ENCODE data around the gene CSTF3. TPM values are rescaled to one million over a fixed set of nuclear protein-coding genes. Genes with fewer than 3 reads are reported as not detected.
A peak's percentile ranks its signal among the peaks of the same experiment; 100 is the strongest.
"Not testable (repeated sequence)": the region's sequence is repeated elsewhere in the genome, so short reads cannot be mapped to it uniquely, and the experiment has no call there.

Gene CSTF3
- total RNA-seq, 2 donors from 2014 or later = 15.2 to 21.3 TPM

GRCh38 chr11:33057284-33057683 lies 104.0 kb downstream of the CSTF3 start:
- DNase-seq (no peak), ATAC-seq (no peak)
- intact Hi-C loops (cut with DNase I, micrococcal nuclease) = no loop called here

GRCh38 chr11:33055375-33055774 lies 105.9 kb downstream of the CSTF3 start:
- no peak for ATAC-seq
- intact Hi-C loops (cut with DNase I, micrococcal nuclease) = no loop called here

DNA sequence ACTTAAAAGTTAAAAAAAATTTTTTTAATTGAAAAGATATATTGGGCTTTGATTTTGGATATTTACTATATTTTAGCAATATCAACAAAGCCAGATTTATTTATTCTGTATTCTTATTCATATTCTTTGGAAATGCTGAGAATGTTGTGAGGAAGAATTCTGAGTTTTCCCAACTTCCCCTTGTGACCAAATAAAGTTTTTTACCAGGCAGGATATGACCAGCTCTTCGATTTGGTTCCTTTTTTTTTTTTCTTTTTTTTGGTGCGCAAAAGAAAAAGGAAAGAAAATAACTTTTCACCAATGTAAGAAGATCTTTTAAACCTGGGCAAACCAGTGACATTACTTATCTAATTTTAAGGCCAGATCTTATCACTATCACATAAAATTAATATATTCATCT lies 109.0 kb downstream of the CSTF3 start:
- intact Hi-C loops (cut with DNase I, micrococcal nuclease) = no loop called here
- ATAC-seq = no peak
- DNase-seq = no peak

More at GRCh38 chr11:33055375-33055774, 105.9 kb downstream of the CSTF3 start:
- no peak for DNase-seq

DNA sequence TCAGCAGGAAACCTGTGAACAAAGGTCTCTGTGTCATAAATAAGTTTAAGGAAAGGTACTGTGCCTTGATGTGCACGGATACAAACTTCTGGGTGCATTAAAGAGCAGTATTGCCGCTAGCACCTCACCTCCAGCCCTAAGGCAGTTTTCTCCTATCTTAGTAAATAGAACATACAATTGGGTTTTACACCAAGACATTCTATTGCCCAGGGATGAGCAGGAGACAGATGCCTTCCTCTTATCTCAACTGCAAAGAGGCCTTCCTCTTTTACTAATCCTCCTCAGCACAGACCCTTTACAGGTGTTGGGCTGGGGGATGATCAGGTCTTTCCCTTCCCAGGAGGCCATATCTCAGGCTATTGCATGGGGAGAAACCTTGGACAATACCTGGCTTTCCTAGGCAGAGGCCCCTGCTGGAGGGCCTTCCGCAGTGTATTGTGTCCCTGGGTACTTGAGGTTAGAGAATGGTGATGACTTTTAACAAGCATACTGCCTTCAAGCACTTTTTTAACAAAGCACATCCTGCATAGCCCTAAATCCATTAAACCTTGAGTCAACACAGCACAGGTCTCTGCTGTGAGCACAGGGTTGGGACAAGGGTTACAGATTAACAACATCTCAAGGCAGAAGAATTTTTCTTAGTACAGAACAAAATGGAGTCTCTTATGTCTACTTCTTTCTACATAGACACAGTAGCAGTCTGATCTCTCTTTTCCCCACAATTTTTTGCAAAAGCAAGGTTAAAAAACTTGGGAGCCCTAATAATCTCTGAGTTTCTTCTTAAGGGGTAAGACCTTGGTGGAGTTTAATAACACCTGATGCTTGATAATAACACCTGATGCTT lies 111.5 kb downstream of the CSTF3 start:
- ATAC-seq = peak; percentile 61
- intact Hi-C loops (cut with DNase I, micrococcal nuclease) = not testable (repeated sequence)

DNA sequence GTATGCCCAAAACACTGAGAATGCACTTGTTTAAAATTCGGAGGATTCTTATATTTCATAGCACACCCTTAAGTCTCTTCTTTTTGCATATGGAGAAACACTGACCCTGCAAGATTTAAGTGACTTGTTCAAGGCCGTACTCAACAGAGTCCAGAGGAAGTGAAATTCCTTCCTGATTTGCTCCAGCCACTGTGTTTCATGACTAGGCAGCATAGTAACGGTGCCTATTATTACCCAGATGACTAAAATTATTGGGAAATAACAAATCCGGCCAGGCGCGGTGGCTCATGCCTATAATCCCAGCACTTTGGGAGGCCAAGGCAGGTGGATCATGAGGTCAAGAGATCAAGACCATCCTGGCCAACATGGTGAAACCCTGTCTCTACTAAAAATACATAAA lies 112.6 kb downstream of the CSTF3 start:
- intact Hi-C loops (cut with DNase I, micrococcal nuclease); DNase-seq: not testable (repeated sequence)
- ATAC-seq = peak; percentile 34

More for the DNA sequence above, 111.5 kb downstream of the CSTF3 start:
- not testable (repeated sequence) for DNase-seq

DNA sequence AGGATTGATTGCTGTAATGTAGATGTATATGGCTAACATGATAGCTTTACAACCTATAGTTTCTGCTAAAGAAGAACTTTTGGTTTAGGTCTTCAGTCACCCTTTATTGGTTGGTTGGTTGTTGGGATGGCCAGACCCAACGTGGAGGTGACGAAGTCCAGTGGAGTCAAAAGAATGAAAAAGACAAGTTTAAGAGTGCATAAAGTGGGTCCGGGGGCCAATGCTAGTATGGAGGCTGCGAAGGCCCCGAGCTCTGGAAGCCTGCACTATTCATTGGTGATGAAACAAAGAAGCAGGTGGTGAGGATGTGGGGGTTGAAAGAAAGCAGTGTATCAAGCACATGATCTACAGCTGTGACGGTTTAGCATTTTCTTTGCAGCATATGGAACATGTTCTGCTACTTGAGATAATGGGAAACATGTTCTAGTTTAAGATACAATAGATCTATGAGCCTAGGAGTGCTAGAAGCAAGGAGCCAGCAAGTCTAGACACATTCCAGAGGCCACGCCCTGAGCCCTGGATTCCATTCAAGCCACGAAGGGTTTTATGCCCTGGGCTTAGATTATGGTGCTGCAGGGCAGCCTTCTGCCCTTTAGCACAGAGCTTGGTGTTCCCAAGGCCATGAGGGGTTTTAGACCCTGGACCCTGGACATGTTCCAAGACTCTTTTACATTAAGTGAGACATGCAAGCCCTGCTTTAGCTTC lies 115.6 kb downstream of the CSTF3 start:
- peak; percentile 77 for DNase-seq
- intact Hi-C loops (cut with DNase I, micrococcal nuclease) = no loop called here
- ATAC-seq = peak; percentile 83

- no peak for DNase-seq
- intact Hi-C loops (cut with DNase I, micrococcal nuclease) = no loop called here
- no peak for ATAC-seq
Measured at GRCh38 chr11:33044285-33044756, 117.0 kb downstream of the CSTF3 start.

DNA sequence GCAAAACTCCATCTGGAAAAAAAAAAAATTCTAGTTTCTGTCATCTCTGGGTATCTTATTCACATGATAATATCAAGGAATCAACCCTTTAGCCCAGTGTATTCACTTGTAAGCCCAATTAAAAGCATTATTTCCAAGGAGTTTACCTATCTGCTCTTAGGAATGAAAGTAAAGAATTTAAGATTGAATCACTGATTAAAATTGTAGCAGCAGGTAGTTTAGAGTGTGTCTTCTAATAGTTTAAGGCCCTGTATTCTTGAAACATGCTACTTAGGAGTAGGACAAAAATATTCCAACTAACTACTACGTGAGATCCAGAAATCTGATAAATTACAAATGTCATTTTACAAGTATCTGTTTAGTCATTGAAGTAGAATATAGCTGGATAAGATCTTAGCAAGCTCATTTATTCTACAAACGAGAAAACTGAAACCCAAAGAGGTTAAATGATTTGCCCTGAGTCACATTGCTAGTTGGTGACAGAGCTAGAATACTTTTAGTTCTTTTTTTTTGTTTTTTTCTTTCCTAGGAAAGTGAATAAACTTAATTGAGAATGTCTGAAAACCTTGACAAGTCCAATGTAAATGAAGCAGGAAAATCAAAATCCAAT lies 118.0 kb downstream of the CSTF3 start:
- intact Hi-C loops (cut with DNase I, micrococcal nuclease) = no loop called here
- DNase-seq = no peak

DNA sequence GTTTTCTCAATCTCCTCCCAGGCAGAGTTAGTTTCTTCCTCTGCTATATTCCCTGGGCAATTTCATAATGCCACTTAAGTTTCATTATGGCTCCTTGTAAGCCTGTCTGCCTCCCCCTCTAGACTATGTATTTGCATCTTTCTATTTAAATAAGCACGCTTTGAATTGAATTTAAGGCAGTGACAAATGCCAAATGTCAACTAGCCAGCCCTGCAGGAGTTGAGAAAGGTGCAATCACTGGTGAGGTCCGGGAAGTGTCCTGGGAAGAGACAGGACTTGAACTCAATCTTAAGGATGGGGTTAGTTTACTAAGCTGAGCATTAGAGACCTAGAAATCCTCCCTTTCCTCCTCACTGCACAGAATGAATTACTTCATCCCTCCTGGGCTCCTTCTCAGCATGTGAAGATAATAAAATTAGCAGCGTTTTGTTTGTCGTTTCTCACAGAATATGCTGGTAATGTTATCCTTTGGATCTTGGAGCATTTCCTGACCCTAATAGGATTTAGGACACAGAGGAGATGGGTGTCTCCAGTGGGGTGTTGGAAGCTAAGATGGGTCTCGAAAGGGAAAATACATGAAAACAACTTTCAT lies 120.3 kb downstream of the CSTF3 start:
- DNase-seq = no peak
- intact Hi-C loops (cut with DNase I, micrococcal nuclease) = no loop called here
- ATAC-seq = no peak

More for the DNA sequence above, 118.0 kb downstream of the CSTF3 start:
- no peak for ATAC-seq

DNA sequence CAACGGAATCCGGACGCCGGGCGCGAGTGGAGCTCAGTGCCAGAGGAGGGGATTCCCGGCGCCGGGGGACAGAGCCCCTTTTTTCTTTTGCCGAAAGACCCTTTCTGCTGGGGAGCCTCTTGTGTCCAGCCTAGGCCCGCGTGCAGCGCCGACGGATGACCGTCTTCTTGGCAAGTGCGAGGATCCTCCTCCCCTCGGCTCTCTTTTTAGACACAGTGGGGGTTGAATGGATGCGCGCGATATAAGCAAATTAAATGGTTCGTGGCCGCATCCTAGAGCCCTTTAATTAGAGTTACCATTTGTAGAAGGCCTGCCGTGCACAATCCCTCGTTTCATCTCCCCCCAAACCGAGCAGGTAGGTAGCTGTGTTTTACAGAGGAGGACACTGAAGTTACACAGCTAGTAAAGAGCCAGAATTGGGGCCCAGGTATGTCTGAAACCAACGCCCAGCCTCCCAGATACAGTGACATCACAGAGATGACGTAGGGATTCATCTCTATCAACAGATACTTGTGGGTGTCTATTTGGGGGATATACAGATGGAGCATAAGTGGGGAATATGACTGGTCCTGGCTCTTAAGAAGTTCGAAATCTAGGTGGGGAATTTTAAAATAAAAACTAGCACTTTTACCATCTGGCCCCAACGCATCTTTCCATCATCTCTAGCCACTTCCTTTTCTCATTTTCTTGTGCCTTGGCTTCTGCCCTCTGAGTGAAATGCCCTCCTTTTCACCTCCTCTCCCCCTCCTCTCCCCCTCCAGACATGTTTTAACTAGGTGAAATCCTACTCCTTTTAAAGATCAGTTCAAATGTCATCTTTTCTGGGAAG lies 121.0 kb downstream of the CSTF3 start:
- DNase-seq = no peak
- intact Hi-C loops (cut with DNase I, micrococcal nuclease) = no loop called here
- no peak for ATAC-seq

GRCh38 chr11:33039274-33040032 lies 121.8 kb downstream of the CSTF3 start, which contains the start of gene TCP11L1:
TCP11L1 (plus strand) TSS chr11:33039572; CDS start chr11:33043774, 4,202 bp downstream.
- ATAC-seq (peak; percentile 79), DNase-seq (peak; percentile 86 to 88)
- intact Hi-C loops (cut with DNase I, micrococcal nuclease) = no loop called here

GRCh38 chr11:33035011-33035410 lies 126.3 kb downstream of the CSTF3 start:
- DNase-seq = no peak
- intact Hi-C loops (cut with DNase I, micrococcal nuclease) = no loop called here
- no peak for ATAC-seq

Other genes with a start within 250 kb of the CSTF3 start
- gene DEPDC7, start 145.6 kb downstream of the CSTF3 start, total RNA-seq = 1 to 10 TPM; 8.3 to 8.6 TPM
- gene TCP11L1, start 121.9 kb downstream of the CSTF3 start, total RNA-seq = 10 to 100 TPM; 30.7 to 32.9 TPM
- gene HIPK3, start 95.9 kb upstream of the CSTF3 start, total RNA-seq = 10 to 100 TPM; 59.9 to 85.4 TPM
- gene KIAA1549L, start 214.6 kb upstream of the CSTF3 start, total RNA-seq = under 1 TPM in 1 of 2 donors, not detected in 1; 0.39 TPM

Measured in left colon (tissue), 2 donors.